ENCODE measurements around the gene MND1. TPM values are rescaled to one million over a fixed set of nuclear protein-coding genes. Genes with fewer than 3 reads are reported as not detected.
"Not testable (repeated sequence)": the region's sequence is repeated elsewhere in the genome, so short reads cannot be mapped to it uniquely, and the experiment has no call there.

Gene MND1
- polyA plus RNA-seq, 2 donors: 3.4 to 4.6 TPM

GRCh38 chr4:153448003-153448731, 103.7 kb downstream of the MND1 start:
- no peaks in the 10 kb centered on the region for H3K9me3 ChIP-seq (ENCODE audit: control insufficient read depth in 2 of 2, insufficient read depth in 1 of 2, low read depth in 1 of 2, low read length in 1 of 2)
- no peaks in the 10 kb centered on the region for H3K27me3 ChIP-seq (ENCODE audit: control insufficient read depth in 1 of 2, insufficient read depth in 2 of 2, low read length in 2 of 2)
- H3K27ac ChIP-seq (ENCODE audit: low read depth in 2 of 2, low read length in 1 of 2): peak overlapping the region in 1 of 2 donors; percentile 31
- no peaks in the 10 kb centered on the region for H3K4me1 ChIP-seq (ENCODE audit: control insufficient read depth in 2 of 2, insufficient read depth in 2 of 2, low read length in 1 of 2)
- H3K36me3 ChIP-seq (ENCODE audit: control insufficient read depth in 2 of 2, insufficient read depth in 2 of 2, low read length in 1 of 2): no peaks in the 10 kb centered on the region
- WGBS, 2 donors: 25 to 36% methylated on average over 10 of the region's 10 CpGs
- H3K4me3 ChIP-seq (ENCODE audit: low read depth in 1 of 2, low read length in 2 of 2): no peak overlapping the region

GRCh38 chr4:153449338-153449737, 104.8 kb downstream of the MND1 start:
- Histone ChIP-seq H3K4me1 (ENCODE audit: control insufficient read depth in 2 of 2, insufficient read depth in 2 of 2, low read length in 1 of 2) (no peaks in the 10 kb centered on the region), H3K27ac (ENCODE audit: low read depth in 2 of 2, low read length in 1 of 2) (no peak overlapping the region), H3K9me3 (ENCODE audit: control insufficient read depth in 2 of 2, insufficient read depth in 1 of 2, low read depth in 1 of 2, low read length in 1 of 2) (no peaks in the 10 kb centered on the region), H3K36me3 (ENCODE audit: control insufficient read depth in 2 of 2, insufficient read depth in 2 of 2, low read length in 1 of 2) (no peaks in the 10 kb centered on the region), H3K4me3 (ENCODE audit: low read depth in 1 of 2, low read length in 2 of 2) (no peak overlapping the region), H3K27me3 (ENCODE audit: control insufficient read depth in 1 of 2, insufficient read depth in 2 of 2, low read length in 2 of 2) (no peaks in the 10 kb centered on the region)
- 92 to 96% methylated on average over 1 of the region's 1 CpG for WGBS, 2 donors

GRCh38 chr4:153450544-153450917, 106.0 kb downstream of the MND1 start:
- H3K4me3 ChIP-seq (ENCODE audit: low read depth in 1 of 2, low read length in 2 of 2): no peak overlapping the region
- no peak overlapping the region for H3K27ac ChIP-seq (ENCODE audit: low read depth in 2 of 2, low read length in 1 of 2)
- no peaks in the 10 kb centered on the region for H3K36me3 ChIP-seq (ENCODE audit: control insufficient read depth in 2 of 2, insufficient read depth in 2 of 2, low read length in 1 of 2)
- H3K9me3 ChIP-seq (ENCODE audit: control insufficient read depth in 2 of 2, insufficient read depth in 1 of 2, low read depth in 1 of 2, low read length in 1 of 2): no peaks in the 10 kb centered on the region
- no peaks in the 10 kb centered on the region for H3K4me1 ChIP-seq (ENCODE audit: control insufficient read depth in 2 of 2, insufficient read depth in 2 of 2, low read length in 1 of 2)
- WGBS, 2 donors: 78 to 81% methylated on average over 5 of the region's 5 CpGs
- no peaks in the 10 kb centered on the region for H3K27me3 ChIP-seq (ENCODE audit: control insufficient read depth in 1 of 2, insufficient read depth in 2 of 2, low read length in 2 of 2)

- 63 to 85% methylated on average over 13 of the region's 13 CpGs for WGBS, 2 donors
- not testable (repeated sequence) for H3K36me3 ChIP-seq (ENCODE audit: control insufficient read depth in 2 of 2, insufficient read depth in 2 of 2, low read length in 1 of 2); H3K27me3 ChIP-seq (ENCODE audit: control insufficient read depth in 1 of 2, insufficient read depth in 2 of 2, low read length in 2 of 2); H3K27ac ChIP-seq (ENCODE audit: low read depth in 2 of 2, low read length in 1 of 2); H3K4me3 ChIP-seq (ENCODE audit: low read depth in 1 of 2, low read length in 2 of 2); H3K9me3 ChIP-seq (ENCODE audit: control insufficient read depth in 2 of 2, insufficient read depth in 1 of 2, low read depth in 1 of 2, low read length in 1 of 2); H3K4me1 ChIP-seq (ENCODE audit: control insufficient read depth in 2 of 2, insufficient read depth in 2 of 2, low read length in 1 of 2)
Observed at GRCh38 chr4:153451145-153451544, 106.7 kb downstream of the MND1 start.

- WGBS, 2 donors: 92% methylated on average over 27 of the region's 27 CpGs
- no peaks in the 10 kb centered on the region for H3K27me3 ChIP-seq (ENCODE audit: control insufficient read depth in 1 of 2, insufficient read depth in 2 of 2, low read length in 2 of 2)
Observed at GRCh38 chr4:153451911-153452657, 107.6 kb downstream of the MND1 start.

GRCh38 chr4:153452658-153453378, 108.3 kb downstream of the MND1 start:
- Histone ChIP-seq H3K4me1 (ENCODE audit: control insufficient read depth in 2 of 2, insufficient read depth in 2 of 2, low read length in 1 of 2) (no peaks in the 10 kb centered on the region), H3K9me3 (ENCODE audit: control insufficient read depth in 2 of 2, insufficient read depth in 1 of 2, low read depth in 1 of 2, low read length in 1 of 2) (no peaks in the 10 kb centered on the region), H3K27ac (ENCODE audit: low read depth in 2 of 2, low read length in 1 of 2) (no peak overlapping the region), H3K4me3 (ENCODE audit: low read depth in 1 of 2, low read length in 2 of 2) (no peak overlapping the region), H3K27me3 (ENCODE audit: control insufficient read depth in 1 of 2, insufficient read depth in 2 of 2, low read length in 2 of 2) (no peaks in the 10 kb centered on the region), H3K36me3 (ENCODE audit: control insufficient read depth in 2 of 2, insufficient read depth in 2 of 2, low read length in 1 of 2) (no peaks in the 10 kb centered on the region)
- 95 to 98% methylated on average over 3 to 4 of the region's 4 CpGs for WGBS, 2 donors

More at GRCh38 chr4:153451911-153452657, 107.6 kb downstream of the MND1 start:
- Histone ChIP-seq H3K4me1 (ENCODE audit: control insufficient read depth in 2 of 2, insufficient read depth in 2 of 2, low read length in 1 of 2) (no peaks in the 10 kb centered on the region), H3K9me3 (ENCODE audit: control insufficient read depth in 2 of 2, insufficient read depth in 1 of 2, low read depth in 1 of 2, low read length in 1 of 2) (no peaks in the 10 kb centered on the region), H3K36me3 (ENCODE audit: control insufficient read depth in 2 of 2, insufficient read depth in 2 of 2, low read length in 1 of 2) (no peaks in the 10 kb centered on the region), H3K27ac (ENCODE audit: low read depth in 2 of 2, low read length in 1 of 2) (no peak overlapping the region), H3K4me3 (ENCODE audit: low read depth in 1 of 2, low read length in 2 of 2) (no peak overlapping the region)

GRCh38 chr4:153453402-153453801, 108.9 kb downstream of the MND1 start:
- Histone ChIP-seq H3K27me3 (ENCODE audit: control insufficient read depth in 1 of 2, insufficient read depth in 2 of 2, low read length in 2 of 2) (no peaks in the 10 kb centered on the region), H3K9me3 (ENCODE audit: control insufficient read depth in 2 of 2, insufficient read depth in 1 of 2, low read depth in 1 of 2, low read length in 1 of 2) (no peaks in the 10 kb centered on the region), H3K36me3 (ENCODE audit: control insufficient read depth in 2 of 2, insufficient read depth in 2 of 2, low read length in 1 of 2) (no peaks in the 10 kb centered on the region), H3K27ac (ENCODE audit: low read depth in 2 of 2, low read length in 1 of 2) (no peak overlapping the region), H3K4me1 (ENCODE audit: control insufficient read depth in 2 of 2, insufficient read depth in 2 of 2, low read length in 1 of 2) (no peaks in the 10 kb centered on the region), H3K4me3 (ENCODE audit: low read depth in 1 of 2, low read length in 2 of 2) (no peak overlapping the region)
- WGBS, 2 donors: 77 to 81% methylated on average over 8 of the region's 8 CpGs

- Histone ChIP-seq H3K9me3 (ENCODE audit: control insufficient read depth in 2 of 2, insufficient read depth in 1 of 2, low read depth in 1 of 2, low read length in 1 of 2) (no peaks in the 10 kb centered on the region), H3K36me3 (ENCODE audit: control insufficient read depth in 2 of 2, insufficient read depth in 2 of 2, low read length in 1 of 2) (no peaks in the 10 kb centered on the region), H3K27ac (ENCODE audit: low read depth in 2 of 2, low read length in 1 of 2) (no peak overlapping the region), H3K27me3 (ENCODE audit: control insufficient read depth in 1 of 2, insufficient read depth in 2 of 2, low read length in 2 of 2) (no peaks in the 10 kb centered on the region), H3K4me3 (ENCODE audit: low read depth in 1 of 2, low read length in 2 of 2) (no peak overlapping the region), H3K4me1 (ENCODE audit: control insufficient read depth in 2 of 2, insufficient read depth in 2 of 2, low read length in 1 of 2) (no peaks in the 10 kb centered on the region)
- 54 to 70% methylated on average over 1 of the region's 1 CpG for WGBS, 2 donors
Observed at GRCh38 chr4:153458969-153459368, 114.5 kb downstream of the MND1 start.

GRCh38 chr4:153461549-153461948, 117.1 kb downstream of the MND1 start:
- H3K9me3 ChIP-seq (ENCODE audit: control insufficient read depth in 2 of 2, insufficient read depth in 1 of 2, low read depth in 1 of 2, low read length in 1 of 2); H3K4me3 ChIP-seq (ENCODE audit: low read depth in 1 of 2, low read length in 2 of 2); H3K4me1 ChIP-seq (ENCODE audit: control insufficient read depth in 2 of 2, insufficient read depth in 2 of 2, low read length in 1 of 2); H3K36me3 ChIP-seq (ENCODE audit: control insufficient read depth in 2 of 2, insufficient read depth in 2 of 2, low read length in 1 of 2); H3K27me3 ChIP-seq (ENCODE audit: control insufficient read depth in 1 of 2, insufficient read depth in 2 of 2, low read length in 2 of 2); H3K27ac ChIP-seq (ENCODE audit: low read depth in 2 of 2, low read length in 1 of 2): not testable (repeated sequence)
- 95 to 96% methylated on average over 4 of the region's 4 CpGs for WGBS, 2 donors
